ENCODE data around the gene TRIM47.
"Not testable (repeated sequence)": the region's sequence is repeated elsewhere in the genome, so short reads cannot be mapped to it uniquely, and the experiment has no call there.

Gene TRIM47

DNA sequence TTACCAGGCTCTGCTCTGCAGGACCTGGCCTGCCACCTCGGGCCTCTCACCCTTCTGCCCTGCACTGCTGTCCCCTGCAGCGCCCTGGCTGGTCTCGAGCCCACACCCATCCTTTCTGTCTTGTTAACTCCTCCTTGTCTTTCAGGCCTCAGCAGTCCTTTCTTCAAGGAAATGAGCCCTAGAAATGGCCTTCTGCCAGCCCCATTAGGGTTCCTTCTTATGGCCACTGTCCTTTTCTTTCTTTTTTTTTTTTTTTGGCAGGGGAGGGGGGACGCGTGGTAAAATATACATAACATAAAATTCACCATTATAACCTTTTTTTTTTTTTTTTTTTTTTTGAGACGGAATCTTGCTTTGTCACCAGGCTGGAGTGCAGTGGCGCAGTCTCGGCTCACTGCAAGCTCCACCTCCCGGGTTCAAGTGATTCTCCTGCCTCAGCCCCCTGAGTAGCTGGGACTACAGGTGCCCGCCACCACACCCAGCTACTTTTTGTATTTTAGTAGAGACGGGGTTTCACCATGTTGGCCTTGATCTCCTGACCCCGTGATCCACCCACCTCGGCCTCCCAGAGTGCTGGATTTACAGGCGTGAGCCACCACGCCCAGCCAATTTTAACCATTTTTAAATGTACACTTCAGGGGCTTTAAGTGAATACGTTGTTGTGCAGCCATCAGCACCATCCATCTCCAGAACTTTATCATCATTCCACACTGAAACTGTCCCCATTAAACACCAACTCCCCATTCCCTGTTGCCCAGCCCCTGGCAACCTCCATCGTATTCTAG lies 12.8 kb downstream of the TRIM47 start:
- DNase-seq: not testable (repeated sequence)

DNA sequence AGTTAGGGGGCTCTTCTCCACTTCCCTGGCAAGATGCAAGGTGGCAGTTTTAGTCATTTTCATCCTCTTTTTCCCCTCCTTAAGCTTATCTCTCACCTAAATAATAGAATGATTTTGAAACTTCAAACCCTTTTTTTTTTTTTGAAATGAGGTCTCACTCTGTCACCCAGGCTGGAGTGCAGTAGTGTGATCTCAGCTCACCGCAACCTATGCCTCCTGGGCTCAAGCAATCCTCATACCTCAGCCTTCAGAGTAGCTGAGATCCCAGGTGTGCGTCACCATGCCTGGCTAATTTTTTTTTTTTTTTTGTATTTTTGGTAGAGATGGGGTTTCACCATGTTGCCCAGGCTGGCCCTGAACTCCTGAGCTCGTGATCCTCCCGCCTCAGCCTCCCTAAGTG lies 13.5 kb downstream of the TRIM47 start:
- not testable (repeated sequence) for DNase-seq

DNA sequence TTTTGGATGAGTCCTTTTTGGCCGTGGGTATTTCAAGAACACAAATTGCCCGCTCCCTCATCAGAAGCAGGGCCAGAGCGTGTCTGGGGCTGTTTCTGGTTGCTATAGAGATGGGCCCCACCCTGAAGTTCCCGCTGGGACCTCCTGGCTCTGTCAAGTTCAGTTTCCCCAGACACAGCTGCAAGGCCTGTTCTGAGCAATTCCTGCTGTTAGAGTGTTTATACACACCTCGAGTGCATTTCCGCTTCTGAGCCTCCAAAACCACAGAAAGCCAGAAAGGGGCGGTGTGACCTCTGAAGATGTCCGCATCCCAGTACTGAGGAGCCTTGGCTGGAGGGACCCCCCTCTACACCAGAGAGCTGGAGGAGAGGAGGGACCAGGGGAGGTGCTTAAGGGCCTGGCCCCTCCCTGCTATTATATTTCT lies 13.9 kb downstream of the TRIM47 start:
- peak; percentile 30 to 35 for DNase-seq

DNA sequence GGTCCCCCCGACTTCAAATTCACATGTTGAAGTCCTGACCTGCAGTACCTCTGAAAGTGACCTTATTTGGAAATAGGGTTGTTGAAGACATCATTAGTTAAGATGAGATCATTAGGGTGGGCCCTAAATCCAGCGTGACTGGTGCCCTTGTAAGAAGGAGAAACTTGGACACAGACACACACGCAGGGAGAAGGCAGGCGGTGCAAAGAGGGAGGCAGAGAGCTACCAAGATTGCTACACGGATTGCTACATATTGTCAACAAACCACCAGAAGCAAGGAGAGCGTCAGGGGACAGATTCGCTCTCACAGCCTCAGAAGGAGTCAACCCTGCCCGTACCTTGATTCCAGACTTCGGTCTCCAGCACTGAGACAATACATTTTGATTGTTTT lies 16.5 kb downstream of the TRIM47 start:
- DNase-seq: no peak

DNA sequence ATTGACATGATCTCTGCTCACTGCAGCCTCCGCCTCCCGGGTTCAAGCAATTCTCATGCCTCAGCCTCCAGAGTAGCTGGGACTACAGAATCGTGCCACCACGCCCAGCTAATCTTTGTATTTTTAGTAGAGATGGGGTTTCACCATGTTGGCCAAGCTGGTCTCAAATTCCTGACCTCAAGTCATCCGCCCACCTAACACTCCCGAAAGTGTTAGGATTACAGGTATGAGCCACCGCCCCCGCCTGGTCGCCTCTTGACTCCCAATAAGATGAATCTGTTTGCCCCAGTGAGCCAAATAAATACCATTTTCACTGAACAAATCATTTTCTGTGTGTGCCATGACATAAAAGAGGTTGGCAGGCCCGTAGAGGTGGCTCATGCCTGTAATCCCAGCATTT lies 19.0 kb downstream of the TRIM47 start:
- not testable (repeated sequence) for DNase-seq

DNA sequence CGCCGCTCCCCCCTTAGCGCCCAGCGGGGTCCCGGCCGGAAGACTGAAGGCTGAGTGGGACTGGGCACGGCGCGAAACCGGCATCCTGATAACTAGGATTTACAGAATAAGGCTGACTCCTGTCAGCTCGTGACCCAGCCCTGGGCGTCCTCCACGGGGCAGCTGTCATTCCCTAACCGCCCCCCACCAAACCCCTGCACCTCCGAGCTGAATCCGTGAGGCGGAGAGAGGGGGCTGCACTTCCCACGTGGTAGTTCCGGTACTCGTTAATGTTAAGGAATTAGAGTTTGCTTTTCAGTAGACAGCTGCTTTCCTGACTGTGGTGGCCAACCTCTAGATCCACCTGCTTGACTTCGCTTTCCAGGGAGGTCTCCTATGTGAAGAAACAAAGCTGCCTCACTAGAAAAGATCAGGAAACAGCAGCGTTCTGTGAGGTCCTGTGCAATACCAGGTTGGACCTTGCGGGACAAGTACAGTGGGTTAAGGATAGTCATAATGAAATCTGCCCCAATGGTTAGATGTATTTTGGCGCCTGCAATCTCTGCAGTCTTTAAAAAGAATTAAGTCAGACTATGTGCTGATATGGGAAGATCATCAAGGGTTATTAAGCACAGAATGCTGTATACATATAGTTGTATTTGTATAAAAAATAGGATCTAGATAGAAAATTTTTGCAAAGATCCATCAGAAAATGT lies 22.2 kb downstream of the TRIM47 start:
- DNase-seq: no peak

DNA sequence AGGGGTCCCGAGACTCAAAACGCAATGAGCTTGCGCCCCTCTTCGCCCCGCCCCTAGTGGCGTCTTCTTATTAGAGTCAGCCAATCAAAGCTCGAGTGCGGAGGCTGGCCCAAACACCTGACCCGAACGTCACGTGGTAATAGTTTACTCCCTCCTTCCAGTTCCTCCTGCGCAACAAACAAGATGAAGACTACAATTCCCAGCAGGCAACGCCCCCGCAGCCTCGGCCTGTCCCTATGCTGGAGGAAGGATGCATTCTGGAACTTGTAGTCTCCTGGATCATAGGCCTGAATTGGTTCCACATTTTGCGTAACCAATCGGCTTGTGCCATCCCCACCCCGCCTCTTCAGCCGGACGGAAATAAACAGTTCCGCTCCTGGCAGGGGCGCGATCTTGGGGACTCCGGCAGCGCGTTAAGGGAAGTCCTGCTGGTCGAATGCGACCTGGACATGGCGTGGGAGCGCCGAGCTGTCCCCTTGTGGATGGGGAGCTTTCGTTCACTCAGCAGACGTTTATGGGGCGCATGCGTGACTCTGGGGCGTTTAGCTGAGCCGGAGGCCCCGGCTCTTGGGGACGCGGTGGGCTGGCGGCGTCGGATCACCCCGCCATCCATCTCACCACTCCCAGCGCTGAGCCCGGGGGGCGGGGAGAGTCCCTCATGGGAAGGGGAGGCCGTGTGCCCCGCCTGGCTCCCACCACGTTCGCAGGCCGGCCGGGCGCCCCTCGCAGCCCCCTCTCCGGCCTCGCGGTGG lies 22.9 kb downstream of the TRIM47 start, which contains the start of gene WBP2:
Gene WBP2, minus strand, starts transcription at position 26 of the 752 bp plus-strand sequence. CDS start 38 bp downstream, outside the sequence.
- peak; percentile 96 to 98 for DNase-seq

DNA sequence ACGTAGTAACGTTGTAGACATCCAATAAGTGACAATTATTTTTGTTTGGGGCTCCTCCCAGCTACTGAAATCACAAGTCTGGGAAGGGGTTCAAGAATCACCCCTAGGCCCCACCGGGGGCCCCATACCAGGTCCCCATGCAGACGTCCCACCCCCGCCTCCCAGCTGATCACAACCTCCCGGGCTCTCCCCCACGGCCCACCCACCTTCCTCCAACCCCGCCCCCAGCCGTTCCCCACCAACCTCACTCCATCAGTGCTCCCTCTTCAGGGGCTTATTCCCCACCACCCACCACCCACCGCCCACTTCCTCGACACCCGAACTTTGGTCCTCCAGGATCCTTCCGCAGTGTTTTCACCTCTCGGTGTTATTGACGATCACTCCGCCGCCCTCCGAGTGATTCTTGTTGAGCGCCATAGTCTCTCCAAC lies 23.5 kb downstream of the TRIM47 start:
- DNase-seq: no peak

DNA sequence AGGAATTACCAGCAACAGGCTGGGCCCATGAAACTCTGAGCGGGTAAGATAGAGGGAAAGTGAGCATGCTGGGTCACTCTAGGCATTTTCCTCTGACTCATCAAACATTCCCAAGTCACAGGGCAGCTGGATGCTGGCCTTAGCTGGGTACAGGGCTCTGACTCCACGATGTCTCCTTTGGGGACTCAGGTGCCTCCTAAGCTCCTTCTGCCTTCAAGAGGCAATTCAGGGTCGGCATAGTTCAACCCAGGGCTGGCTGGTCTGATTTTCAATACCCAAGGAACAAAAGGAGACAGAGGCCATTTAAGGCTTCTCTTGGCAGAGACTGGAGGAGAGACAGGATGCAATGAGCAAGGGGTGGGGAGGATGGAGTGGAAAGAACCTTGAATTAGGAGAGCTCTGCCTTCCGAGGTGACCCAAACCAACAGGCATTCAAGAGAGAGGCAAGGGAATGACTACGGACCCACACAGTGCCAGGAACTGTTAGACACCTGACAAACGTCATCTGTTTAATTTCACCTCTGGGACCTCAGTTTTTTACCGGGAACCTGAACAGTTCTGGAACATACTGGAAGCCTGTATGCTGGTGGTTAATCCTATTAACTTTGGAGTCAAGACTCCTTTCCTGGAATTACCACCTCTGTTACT lies 24.2 kb downstream of the TRIM47 start:
- DNase-seq: no peak

DNA sequence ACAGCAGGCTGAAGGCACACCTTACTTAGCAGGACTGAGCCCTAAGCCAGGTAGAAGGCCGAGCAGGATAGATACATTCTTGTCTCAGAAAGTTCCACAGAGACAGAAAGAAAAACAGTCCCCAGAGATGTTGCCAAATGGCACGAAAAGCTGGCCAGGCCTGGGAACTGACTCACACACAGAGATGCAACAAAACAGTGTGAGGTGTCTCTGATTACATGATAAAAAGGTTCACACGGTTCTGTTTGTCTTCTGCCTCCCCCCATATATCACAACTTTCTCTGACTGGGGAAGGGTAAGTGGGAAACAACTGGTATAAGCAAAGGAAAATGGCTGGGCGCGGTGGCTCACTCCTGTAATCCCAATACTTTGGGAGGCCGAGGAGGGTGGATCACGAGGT lies 24.9 kb downstream of the TRIM47 start:
- no peak for DNase-seq

DNA sequence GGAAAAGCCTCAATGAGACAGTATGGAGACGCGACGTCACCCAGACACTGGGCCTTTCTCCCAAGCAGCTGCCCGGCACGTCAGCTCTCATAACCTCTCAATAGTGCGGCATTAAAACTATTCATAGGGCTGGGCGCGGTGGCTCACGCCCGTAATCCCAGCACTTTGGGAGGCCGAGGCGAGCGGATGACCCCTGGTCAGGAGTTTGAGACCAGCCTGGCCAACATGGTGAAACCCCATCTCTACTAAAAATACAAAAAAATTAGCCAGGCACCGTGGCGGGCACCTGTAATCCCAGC lies 26.7 kb downstream of the TRIM47 start:
- DNase-seq: not testable (repeated sequence)

DNA sequence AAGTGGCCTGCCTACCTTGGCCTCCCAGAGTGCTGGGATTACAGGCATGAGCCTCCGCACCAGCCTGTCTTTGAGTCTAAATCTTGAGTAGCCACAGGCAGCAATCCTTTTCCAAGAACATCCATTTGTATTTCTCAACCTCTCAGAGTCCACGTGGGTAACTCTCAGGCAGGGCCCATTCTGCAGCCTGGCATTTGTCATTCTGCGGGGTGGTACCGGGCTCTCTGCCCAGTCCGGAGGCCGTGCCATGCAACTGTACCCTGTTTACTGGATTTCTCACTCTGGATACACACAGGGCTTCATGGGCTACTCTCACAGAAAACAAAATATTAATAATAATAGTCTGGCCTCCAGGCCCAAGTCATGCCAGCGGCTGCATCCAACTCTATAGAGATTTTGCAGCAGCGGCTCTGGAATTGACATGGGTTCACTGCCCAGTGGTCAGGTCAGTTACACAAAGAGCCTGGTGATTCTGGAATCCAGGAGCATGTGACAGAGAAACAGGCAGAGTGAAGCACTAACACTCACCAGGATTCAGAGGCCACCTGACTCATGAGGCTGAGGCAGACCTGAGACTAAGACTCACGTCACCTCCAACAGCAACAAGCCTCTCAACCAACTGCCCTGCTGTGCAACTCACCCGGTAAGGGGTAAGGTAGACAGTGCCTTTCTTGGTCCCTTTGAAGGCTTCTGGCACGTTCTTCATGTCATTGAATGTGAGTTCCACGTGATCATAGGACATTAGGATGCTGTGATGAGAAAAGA lies 27.3 kb downstream of the TRIM47 start:
- DNase-seq: no peak

DNA sequence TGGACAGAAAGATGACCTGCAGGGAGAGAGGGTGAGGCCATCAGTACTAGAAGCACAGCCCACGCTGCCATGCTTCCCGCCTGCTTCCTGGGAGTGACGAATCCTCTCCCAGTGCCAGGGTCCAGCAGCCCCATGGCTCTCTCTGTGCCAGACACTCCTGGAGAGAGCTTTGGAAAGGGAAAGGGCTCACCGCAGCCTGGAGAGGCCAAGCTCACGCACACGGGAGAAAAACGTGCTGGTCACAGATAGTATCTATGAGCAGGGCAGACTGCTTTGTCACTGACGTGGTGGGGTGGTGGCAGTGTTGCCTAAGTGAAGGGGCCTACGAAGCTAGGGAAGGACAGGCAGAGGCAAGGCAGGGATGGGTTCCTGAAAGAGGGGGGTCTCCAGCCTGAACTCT lies 28.7 kb downstream of the TRIM47 start:
- no peak for DNase-seq

DNA sequence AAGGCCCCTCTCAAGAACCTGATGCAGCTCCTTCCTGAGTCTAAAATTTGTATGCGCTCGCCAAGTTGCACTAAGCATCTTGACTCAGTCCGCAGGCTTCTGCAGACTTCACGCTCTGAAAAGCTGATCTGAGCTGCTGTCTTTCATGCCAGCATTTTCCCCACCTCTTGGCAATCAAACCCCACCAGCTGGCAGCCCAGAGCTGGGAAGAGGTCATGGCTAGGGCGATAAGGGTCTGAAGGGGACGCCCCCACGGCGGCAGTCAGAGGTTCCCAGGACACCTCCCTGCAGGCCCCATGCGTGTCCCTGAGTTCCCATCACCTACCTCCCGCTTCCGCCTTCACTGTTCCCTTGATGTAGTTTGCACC lies 29.1 kb downstream of the TRIM47 start:
- no peak for DNase-seq

DNA sequence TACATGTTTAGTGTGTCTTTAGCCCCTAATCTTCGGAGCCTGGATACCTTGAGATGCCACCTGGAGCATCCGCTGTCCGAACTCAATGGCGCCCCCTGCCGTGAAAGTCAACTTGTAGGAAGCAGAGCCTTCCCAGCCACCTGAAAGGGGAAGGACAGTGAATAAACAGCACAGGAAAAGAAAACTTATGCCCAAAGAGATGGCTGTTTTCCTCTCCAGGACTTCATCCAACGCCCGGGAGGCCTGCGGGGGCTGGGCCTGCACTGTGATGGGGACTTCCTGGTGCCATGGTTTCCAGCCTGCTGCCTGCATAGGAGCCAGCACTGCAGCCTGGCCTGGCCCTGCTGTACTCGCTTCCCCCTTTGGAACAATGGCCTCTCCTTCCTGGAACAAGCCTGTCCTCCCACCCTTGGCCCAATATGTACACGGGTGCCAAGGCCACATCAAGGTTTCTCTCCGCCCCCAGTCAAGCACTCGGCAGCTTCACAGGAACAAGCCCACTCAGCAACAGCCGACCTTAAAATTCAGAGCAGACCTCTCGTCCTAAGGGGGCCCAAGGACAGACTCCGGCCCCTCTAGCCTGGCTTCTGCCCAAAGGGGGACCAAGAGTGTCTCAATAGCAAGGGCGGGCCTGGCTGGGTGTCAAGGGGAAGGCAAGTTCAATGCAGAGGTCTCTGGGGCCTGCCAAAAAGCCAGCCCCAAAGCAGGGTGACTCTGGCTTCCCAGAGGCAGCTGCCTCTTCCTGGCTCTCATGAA lies 29.7 kb downstream of the TRIM47 start:
- DNase-seq: peak; percentile 92 to 94

DNA sequence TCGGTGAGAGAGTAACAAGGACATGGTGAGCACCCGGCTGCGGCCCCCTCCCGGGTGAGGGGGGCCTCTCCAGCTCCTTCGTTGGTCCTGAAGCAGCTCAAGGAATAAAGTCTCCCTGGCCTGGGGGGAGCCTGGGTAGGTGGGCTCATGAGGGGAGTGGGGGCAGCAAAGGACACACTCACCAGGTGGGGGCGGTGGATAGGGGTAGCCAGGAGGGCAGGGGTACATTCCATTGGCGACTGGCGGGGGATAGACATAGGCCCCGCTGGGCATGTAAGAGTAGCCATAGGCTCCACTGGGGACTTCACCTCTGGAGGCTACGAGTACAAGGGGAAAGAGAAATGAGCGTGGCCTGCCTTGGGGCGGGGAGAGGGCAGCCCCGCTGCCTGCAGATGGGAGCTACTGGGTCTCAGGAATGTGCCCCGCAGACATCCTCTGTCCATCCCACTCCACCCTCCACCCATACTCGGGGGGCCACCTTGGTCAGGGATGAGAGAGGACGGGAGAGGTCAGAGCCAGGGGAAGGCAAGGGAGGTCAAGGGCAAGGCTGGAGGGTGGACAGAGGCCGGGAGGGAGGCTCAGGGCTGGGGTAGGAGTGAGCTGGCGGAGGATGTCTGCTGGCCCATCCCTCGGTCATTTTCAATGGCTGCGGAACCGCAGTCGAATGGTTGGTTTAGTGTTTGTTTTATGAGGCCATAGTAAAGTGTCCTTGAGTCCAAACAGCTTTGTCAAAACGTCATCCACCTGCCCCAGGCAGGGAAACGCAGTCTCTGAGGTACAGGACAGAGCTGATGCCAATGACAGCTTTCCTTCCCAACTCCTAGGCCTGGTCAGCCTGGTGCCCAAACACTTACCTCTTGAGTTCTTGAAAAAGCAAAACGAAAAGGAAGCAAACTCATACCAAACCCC lies 30.5 kb downstream of the TRIM47 start:
- DNase-seq: no peak

DNA sequence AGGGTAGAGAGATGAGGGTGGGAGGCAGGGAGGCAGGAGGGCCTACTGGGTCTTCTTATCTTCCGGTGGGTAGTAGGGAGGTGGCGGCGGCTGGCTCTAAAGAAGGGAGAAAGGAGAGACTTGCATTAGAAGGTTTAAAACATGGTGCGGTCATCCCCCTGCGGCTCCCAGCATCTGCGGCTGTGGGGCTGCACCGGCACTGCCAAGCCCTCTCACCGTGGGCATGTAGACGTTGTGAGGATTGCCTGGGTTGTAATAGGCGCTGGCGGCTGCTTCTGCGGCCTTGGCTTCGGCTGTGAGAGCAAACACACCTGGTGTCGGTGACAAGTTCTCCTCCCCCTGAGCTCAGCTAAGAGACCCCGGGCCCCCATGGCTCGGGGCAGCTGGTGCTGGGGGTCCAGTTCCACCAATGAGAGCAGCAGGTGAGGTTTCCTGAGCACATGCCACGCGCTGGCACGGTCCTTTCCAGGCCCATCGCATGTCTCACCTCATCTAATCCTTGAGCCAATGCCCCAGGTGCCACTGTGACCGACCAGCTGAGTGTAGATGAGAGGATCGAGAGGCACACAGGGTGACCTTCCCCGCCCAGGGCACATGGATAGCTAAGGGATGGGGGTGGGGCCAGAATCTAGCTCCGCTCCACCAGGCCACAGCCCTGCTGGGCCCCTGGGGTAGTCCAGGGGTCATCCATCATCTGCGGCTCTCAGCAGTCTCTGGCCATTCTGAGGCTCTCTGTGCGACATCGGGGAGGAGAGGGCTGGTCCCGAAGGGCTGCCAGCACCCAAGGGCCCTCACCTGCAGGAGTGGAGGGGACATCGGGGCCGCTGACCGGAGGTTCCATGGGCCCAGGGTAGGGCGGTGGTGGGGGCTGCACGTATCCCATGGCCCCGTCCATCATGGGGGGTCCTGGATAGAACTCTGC lies 31.4 kb downstream of the TRIM47 start:
- DNase-seq: no peak

DNA sequence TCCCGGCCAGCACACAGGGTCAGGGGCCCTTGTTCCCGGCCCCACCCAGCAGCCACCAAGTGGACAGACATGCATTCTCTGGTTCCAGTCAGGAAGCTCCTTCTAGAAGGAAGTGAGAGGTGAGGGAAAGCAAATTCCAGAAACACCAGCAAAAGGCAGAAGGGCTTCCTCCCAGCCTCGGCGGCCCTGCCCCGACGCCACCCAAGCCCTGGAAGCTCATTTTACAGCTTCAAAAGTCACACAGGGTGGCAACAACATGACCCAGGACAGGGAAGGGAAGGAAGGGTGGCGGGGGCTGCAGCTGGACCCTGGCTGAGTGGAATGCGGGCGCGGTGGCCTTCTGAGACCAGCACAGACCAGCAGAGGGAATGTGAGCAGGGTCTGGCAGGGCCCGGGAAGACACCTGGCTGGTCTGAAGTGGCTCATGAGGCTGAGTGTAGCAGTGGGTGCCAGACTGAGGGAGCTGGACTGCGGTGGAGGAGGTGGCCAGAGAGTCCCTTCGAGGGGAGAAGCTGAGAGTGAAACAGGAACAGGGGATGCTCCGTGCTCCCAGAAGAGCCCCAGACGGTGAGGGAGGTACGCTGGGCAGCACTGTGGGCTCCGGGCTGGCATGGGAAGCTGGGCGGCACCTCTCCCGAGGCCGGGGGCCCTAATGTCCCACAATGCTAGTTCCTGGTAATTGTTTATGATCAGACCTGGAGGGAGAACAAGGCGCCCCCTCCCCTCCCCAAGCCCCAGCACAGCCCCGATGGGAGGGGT lies 32.3 kb downstream of the TRIM47 start:
- no peak for DNase-seq
